ENCODE data around the gene MAMDC4. TPM values are rescaled to one million over a fixed set of nuclear protein-coding genes. Genes with fewer than 3 reads are reported as not detected.
"Not testable (repeated sequence)": the region's sequence is repeated elsewhere in the genome, so short reads cannot be mapped to it uniquely, and the experiment has no call there.

MAMDC4 gene
- total RNA-seq, result 10 to 100 TPM; 11.7 to 14.8 TPM

DNA sequence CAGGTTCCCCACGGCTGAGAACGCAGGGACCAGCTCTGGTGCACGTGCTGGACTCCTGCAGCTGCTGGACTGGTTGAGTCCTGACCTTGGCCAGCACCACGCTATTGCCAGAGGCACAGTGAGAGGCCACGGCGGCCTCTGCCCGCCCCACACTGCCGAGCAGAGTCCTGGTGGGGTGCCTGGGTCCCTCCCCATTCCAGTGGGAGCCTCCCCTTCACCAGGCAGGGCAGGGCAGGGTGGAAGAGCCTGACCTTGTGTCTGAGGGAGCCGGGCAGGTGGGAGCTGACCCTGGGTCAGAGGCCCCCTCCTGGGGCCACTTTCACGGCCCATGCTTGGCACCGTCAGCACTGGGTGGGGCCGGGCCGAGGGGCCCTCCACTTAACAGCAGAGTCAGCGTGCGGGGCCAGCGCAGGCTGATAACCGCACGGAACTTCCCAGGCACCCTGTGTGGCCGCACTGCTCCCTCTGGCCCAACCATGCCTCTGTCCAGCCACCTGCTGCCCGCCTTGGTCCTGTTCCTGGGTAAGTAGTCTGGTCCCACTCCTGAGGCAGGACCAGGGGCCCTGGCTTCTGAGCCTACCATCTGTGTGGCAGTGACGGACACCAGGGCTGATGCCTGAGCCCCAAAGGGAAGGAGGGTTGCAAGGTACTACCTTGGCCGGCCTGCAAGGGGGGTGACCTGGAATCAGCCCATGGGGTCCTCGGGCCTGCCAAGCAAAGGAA is at the start of gene MAMDC4:
TSS of gene MAMDC4 (plus strand) at position 406 of the 723 bp plus-strand sequence. CDS start at position 477, 71 bp downstream.
- Mint-ChIP-seq H3K36me3 (ENCODE audit: insufficient read depth in 2 of 2) (peaks cover 3 to 4% of the 10 kb centered on the region in 2 donors), H3K9me3 (no peaks in the 10 kb centered on the region), H3K27ac (no peak within 1 kb of the TSS)

DNA sequence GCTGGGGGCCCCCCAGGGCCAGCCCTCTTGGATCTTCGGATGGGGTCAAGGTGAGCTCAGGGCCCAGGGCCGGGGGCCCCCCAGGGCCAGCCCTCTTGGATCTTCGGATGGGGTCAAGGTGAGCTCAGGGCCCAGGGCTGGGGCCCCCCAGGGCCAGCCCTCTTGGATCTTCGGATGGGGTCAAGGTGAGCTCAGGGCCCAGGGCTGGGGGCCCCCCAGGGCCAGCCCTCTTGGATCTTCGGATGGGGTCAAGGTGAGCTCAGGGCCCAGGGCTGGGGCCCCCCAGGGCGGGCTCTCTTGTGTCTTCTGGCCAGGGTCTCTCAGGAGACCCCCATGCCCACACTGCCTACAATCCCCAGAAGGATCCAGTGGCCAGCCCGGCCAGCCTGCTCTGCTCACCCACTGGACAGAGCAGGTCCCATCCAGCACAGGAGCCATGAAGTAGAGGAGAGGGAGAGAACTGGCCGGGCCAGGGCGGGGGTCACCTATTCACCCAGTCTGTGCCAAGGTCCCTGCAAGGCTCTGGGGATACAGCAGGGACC is 49.1 kb upstream of the MAMDC4 start:
- H3K27ac Mint-ChIP-seq; H3K36me3 Mint-ChIP-seq (ENCODE audit: insufficient read depth in 2 of 2); H3K4me3 Mint-ChIP-seq; H3K9me3 Mint-ChIP-seq; DNase-seq; ATAC-seq (replicated peaks in 1 of 2): not testable (repeated sequence)
- peaks cover 18% of the 10 kb centered on the region for H3K27me3 Mint-ChIP-seq (ENCODE audit: low read depth)
- H3K4me1 Mint-ChIP-seq (ENCODE audit: low read depth), result peaks cover 27% of the 10 kb centered on the region

More for the DNA sequence above, at the start of gene MAMDC4:
- Mint-ChIP-seq H3K4me1 (ENCODE audit: low read depth) (peaks cover 16% of the 10 kb centered on the region), H3K27me3 (ENCODE audit: low read depth) (no peaks in the 10 kb centered on the region), H3K4me3 (peak within 1 kb of the TSS; percentile 27 to 46)
- no peak for ATAC-seq (replicated peaks in 1 of 2)
- no peak for DNase-seq

DNA sequence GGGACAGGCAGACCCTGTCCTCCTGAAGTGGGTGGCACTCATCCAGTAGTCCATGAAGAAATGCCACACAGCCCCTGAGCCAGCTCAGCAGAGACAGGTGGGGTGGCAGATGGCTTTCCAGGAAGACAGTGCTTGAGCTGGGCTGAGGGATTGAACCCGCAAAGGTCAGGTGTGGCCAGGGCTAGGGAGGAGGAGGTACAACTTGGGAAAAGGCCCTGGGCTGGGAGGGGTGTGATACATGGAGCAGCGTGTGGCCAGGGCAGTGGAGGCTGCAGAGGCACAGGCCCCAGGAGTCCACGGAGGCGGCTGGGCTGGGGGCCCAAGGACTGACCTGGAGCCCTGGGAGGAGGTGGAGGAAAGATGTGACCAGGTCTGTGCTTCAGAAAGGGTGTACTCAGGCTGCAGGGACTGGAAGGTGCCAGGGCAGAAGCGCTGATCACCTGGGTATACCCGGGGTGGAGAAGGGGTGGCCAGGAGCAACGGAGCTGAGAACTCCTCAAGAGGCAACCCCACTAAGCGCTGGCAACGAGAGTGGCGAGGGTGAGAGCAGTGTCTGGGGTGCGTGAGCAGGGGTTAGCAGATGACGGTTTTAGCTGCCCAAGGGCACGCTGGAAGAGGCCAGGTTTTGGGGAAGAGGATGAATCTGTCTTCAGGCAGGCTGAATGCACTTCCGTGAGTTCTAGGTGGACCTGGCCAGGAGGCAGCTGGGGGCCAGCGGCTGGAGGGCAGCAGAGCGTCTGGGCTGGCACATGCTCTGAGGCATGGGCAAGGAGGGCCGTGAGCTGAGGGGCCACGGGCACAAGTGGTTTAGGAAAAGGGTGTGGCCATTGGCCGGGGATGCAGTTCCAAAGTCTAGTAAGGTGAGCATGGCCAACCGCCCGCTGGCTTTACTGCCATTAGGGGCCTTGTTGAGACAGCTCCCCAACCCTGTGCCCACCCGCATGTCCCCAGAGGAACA is 48.3 kb upstream of the MAMDC4 start:
- Mint-ChIP-seq H3K4me1 (ENCODE audit: low read depth) (peaks cover 29% of the 10 kb centered on the region), H3K27me3 (ENCODE audit: low read depth) (peaks cover 18% of the 10 kb centered on the region), H3K36me3 (ENCODE audit: insufficient read depth in 2 of 2) (peaks cover 2 to 3% of the 10 kb centered on the region in 2 donors), H3K9me3 (no peaks in the 10 kb centered on the region), H3K4me3 (no peak overlapping the region), H3K27ac (no peak overlapping the region)
- DNase-seq, result no peak
- no peak for ATAC-seq (replicated peaks in 1 of 2)

DNA sequence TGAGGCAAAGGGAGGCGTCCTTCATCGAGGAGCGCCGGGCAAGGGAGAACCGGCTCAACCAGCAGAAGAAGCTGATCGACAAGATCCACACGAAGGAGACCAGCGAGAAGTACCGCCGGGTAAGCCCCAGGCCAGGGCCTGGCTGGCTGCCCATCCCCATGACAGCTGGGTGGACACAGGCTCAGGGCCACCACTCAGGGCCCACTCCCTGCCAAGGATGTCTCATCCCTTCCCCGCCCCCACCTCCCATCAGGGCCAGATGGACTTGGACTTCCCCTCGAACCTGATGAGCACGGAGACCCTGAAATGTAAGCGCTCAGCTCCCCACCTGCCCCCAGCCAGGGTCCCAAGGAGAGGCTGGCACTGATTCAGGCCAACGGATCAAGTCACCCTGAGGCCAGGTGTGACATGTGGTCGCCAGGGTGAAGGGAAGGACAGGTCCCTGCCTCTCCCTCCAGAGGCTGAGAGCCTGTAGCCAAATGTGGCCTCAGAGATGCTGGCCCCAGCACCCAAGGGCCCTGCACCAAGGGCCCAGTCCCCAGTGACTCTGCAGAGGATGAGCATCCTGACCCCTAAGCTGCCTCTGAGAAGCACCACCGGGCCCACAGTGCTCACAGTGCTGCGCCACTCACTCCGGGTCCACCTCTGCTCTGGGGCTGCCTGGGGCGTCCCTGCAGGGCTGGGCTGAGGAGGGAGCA is 47.5 kb upstream of the MAMDC4 start:
- Mint-ChIP-seq H3K9me3 (no peaks in the 10 kb centered on the region), H3K27ac (no peak overlapping the region), H3K4me1 (ENCODE audit: low read depth) (peaks cover 37% of the 10 kb centered on the region), H3K27me3 (ENCODE audit: low read depth) (peaks cover 18% of the 10 kb centered on the region), H3K4me3 (no peak overlapping the region), H3K36me3 (ENCODE audit: insufficient read depth in 2 of 2) (peaks cover 3 to 7% of the 10 kb centered on the region in 2 donors)
- DNase-seq (no peak), ATAC-seq (replicated peaks in 1 of 2) (no peak)

DNA sequence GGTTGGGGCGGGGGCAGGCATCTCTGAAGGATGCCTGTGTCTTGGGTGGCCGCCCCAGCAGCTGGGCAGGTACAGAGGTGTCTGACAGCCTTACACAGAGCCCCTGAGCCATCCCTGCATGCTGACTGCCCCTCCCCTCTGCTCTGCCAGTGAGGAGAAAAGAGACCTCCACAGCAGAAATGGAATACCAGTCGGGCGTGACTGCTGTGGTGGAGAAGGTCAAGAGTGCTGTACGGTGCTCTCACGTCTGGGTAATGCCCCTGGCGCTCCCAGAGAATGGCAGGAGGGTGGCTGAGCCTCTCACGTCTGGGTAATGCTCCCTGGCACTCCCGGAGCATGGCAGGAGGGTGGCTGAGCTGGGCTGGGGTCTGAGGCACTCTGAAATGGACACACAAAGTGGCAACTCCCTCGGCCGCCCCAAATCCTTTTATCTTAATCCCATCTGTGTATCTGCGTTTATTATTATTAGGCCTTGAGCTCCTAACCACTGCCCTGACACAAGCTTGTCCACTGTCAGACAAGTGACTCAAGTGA is 46.9 kb upstream of the MAMDC4 start:
- Mint-ChIP-seq H3K27me3 (ENCODE audit: low read depth) (peaks cover 14% of the 10 kb centered on the region), H3K36me3 (ENCODE audit: insufficient read depth in 2 of 2) (peaks cover 3 to 7% of the 10 kb centered on the region in 2 donors), H3K27ac (no peak overlapping the region), H3K9me3 (no peaks in the 10 kb centered on the region), H3K4me3 (peak overlapping the region in 1 of 2 donors; percentile 24), H3K4me1 (ENCODE audit: low read depth) (peaks cover 40% of the 10 kb centered on the region)
- ATAC-seq (replicated peaks in 1 of 2) (no peak), DNase-seq (no peak)

DNA sequence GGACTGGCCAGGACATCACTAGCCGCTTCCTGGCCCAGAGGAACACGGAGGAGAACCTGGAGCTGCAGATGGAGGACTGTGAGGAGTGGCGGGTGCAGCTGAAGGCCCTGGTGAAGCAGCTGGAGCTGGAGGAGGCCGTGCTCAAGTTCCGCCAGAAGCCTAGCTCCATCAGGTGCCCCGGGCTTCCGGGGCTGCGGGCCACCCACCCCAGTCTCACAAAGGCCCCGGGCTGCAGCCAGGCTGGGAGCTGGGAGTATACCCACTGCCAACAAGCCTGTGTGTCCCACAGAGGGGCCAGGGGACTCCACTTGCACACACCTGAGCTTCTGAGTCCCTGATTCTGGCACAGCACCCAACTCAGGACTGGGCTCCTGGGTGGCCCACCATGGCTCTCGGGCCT is 46.1 kb upstream of the MAMDC4 start:
- H3K27me3 Mint-ChIP-seq (ENCODE audit: low read depth), result peaks cover 7% of the 10 kb centered on the region
- peak overlapping the region; percentile 88 to 97 for H3K4me3 Mint-ChIP-seq
- DNase-seq (no peak), ATAC-seq (replicated peaks in 1 of 2) (no peak)
- peaks cover 3 to 10% of the 10 kb centered on the region in 2 donors for H3K36me3 Mint-ChIP-seq (ENCODE audit: insufficient read depth in 2 of 2)
- no peaks in the 10 kb centered on the region for H3K9me3 Mint-ChIP-seq
- H3K4me1 Mint-ChIP-seq (ENCODE audit: low read depth), result peaks cover 39% of the 10 kb centered on the region
- H3K27ac Mint-ChIP-seq, result no peak overlapping the region

DNA sequence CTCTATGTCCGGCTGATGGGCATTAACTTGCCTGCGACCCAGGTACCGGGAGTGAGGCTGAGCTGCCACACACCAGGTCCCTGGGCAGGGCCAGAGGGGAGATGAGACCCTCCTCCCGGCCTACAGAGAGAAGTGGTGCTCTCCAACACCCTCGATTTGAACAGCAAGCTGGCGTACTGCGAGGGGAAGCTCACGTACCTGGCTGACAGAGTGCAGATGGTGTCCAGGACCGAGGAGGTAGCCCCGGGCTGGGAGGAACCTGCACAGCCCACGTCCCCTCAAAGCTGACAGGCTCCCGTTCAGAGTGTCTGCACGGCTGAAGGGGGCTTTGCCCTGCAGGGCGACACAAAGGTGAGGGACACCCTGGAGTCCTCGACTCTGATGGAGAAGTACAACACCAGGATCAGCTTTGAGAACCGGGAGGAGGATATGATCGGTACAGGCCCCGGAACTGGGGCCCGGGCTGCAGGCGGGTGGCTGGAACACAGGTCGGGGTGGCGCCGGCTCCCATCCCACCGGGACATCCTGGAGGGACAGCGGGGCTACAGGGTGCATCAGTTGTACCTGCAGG is 45.4 kb upstream of the MAMDC4 start:
- Mint-ChIP-seq H3K9me3 (no peaks in the 10 kb centered on the region), H3K4me1 (ENCODE audit: low read depth) (peaks cover 35% of the 10 kb centered on the region), H3K4me3 (peak overlapping the region; percentile 88 to 97), H3K36me3 (ENCODE audit: insufficient read depth in 2 of 2) (peaks cover 3 to 10% of the 10 kb centered on the region in 2 donors), H3K27me3 (ENCODE audit: low read depth) (peaks cover 6% of the 10 kb centered on the region), H3K27ac (peak overlapping the region; percentile 54)
- no peak for DNase-seq
- ATAC-seq (replicated peaks in 1 of 2), result no peak

DNA sequence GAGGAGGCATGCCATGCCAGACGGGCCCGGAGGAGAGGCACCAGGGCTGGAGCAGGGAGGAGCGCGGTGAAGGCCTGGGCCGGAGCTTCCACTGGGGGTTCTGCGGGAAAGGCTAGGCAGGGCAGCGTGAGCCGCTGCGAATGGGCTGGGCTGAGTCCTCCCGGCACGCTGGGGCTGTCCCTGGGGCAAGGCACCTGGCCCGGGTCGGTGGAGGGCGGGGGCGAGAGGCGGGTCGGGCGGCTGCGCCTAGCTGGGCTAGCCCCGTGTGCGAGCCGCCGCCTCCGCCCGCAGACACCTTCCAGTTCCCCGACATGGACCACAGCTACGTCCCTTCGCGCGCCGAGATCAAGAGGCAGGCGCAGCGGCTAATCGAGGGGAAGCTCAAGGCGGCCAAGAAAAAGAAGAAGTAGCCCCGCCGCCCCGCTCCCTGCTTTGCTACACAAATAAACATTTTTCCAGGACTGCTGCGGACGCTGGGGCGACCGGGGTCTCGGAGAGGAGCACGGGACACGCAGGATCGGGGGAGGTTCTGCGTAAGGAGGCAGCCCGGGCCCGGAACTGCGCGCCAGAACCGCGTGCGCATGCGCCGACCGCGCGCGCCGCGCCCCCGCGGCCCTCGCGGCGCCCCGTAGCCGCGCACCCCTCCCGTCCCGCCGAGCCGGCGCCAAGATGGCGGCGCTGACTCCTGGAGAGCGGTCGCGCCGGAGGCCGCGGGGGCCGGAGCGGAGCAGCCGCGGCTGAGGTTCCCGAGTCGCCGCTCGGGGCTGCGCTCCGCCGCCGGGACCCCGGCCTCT is 44.7 kb upstream of the MAMDC4 start, which contains the start of gene RABL6:
TSS of gene RABL6 (plus strand) at position 668 of the 794 bp plus-strand sequence. CDS start 249 bp downstream, outside the sequence.
- Mint-ChIP-seq H3K4me3 (peak within 1 kb of the TSS; percentile 88 to 97), H3K27ac (peak within 1 kb of the TSS; percentile 87), H3K36me3 (ENCODE audit: insufficient read depth in 2 of 2) (peaks cover 3 to 10% of the 10 kb centered on the region in 2 donors), H3K27me3 (ENCODE audit: low read depth) (no peaks in the 10 kb centered on the region), H3K4me1 (ENCODE audit: low read depth) (peaks cover 35% of the 10 kb centered on the region), H3K9me3 (no peaks in the 10 kb centered on the region)
- peak; percentile 92 for ATAC-seq (replicated peaks in 1 of 2)
- DNase-seq, result peak; percentile 85 to 90

DNA sequence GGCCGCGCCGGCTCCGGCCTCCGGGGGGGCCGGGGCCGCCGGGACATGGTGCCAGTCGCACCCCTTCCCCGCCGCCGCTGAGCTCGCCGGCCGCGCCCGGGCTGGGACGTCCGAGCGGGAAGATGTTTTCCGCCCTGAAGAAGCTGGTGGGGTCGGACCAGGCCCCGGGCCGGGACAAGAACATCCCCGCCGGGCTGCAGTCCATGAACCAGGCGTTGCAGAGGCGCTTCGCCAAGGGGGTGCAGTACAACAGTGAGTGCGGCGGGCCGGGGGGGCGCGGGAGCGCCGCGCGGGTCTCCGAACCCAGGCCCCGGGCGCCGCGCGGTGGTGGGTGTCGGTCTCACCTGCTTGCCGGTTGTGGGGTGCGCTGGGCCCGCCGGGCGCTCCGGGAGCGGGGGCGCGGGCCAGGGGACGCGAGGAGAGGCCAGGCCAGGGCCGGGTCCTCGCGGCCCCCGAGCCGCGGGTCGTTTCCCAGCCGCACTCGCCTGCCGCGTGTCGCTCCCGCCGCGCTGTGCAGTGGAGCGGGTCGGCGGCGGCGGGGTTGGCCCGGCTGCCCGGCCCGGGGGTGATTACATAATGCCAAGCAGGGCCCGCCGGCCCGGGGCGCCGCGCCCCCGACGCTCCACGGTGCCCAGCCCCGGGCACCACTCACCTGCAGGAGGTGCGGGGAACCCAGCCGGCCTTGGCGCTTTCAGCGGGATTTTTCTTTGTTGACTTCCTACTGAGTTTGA is 43.9 kb upstream of the MAMDC4 start:
- DNase-seq (peak; percentile 49 to 55), ATAC-seq (replicated peaks in 1 of 2) (peak; percentile 47 to 49)
- Mint-ChIP-seq H3K4me1 (ENCODE audit: low read depth) (peaks cover 41% of the 10 kb centered on the region), H3K36me3 (ENCODE audit: insufficient read depth in 2 of 2) (peaks cover 4 to 15% of the 10 kb centered on the region in 2 donors), H3K4me3 (peak overlapping the region; percentile 79 to 83), H3K27ac (peak overlapping the region; percentile 30), H3K27me3 (ENCODE audit: low read depth) (no peaks in the 10 kb centered on the region), H3K9me3 (no peaks in the 10 kb centered on the region)

DNA sequence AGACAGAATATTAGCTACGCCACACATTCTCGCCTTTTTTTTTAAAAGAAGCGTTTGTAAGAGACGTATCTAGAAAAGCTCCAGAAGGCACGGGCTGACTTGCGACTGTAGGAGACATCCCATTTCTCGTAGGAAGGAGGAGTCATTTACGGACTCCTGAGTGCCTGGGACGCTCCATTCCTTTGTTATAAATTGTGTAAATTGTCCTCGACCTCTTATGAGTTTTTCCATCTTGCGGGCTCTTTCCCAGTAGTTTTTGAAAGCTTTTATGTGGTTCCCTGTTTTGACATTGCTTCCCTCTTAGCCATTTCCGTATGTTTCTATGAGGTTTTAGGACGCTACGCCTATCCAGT is 43.4 kb upstream of the MAMDC4 start:
- Mint-ChIP-seq H3K4me1 (ENCODE audit: low read depth) (peaks cover 44% of the 10 kb centered on the region), H3K9me3 (no peaks in the 10 kb centered on the region), H3K4me3 (peak overlapping the region; percentile 79 to 83), H3K27me3 (ENCODE audit: low read depth) (no peaks in the 10 kb centered on the region), H3K27ac (peak overlapping the region; percentile 30), H3K36me3 (ENCODE audit: insufficient read depth in 2 of 2) (peaks cover 4 to 18% of the 10 kb centered on the region in 2 donors)
- DNase-seq (no peak), ATAC-seq (replicated peaks in 1 of 2) (no peak)
